Esophagus muscularis mucosa (tissue), 3 donors: ENCODE results near the gene PPP6R2.

Experiments
- CTCF ChIP-seq, 3 experiments: fragments of 200-600 bp in 2 of 3; fragments of 450-650 bp in 1 of 3; sonication (generic) in 2 of 3; IDR thresholded peaks; one replicate each; pipeline ENCODE4 v1.5.1; 2017 to 2019; ENCODE audit warnings: antibody characterized with exemption in 3 of 3, mild to moderate bottlenecking in 2 of 3, moderate library complexity in 1 of 3
- POLR2A ChIP-seq: fragments of 450-650 bp; IDR thresholded peaks from one replicate; pipeline ENCODE4 v1.6.1; 2017; ENCODE audit warnings: antibody characterized with exemption, moderate library complexity, mild to moderate bottlenecking, low read depth

- TF ChIP-seq CTCF (IDR thresholded peaks at IDR 0.05) (no peak), POLR2A (no peak)
Measured at GRCh38 chr22:50464451-50464850, 121.3 kb downstream of the PPP6R2 start.
